HepG2 (cell line): Measurements from ENCODE around the gene IDH3A. TPM values are rescaled to one million over a fixed set of nuclear protein-coding genes. Genes with fewer than 3 reads are reported as not detected.
A peak's percentile ranks its signal among the peaks of the same experiment; 100 is the strongest.

Experiments used
- ATAC-seq: fragments of 200-7000 bp; cut with Tn5 transposase; 3 replicates; pipeline ENCODE4 v1.9.1; 2020; ENCODE audit warnings: mild to moderate bottlenecking, moderate library complexity
- BruUV-seq: library from RNA; stranded (reverse); fragments of 400-500 nt; replicated peaks from 2 replicates; lab custom pipeline; 2021; lab: Mats Ljungman, UMichigan
- CTCF ChIA-PET: fragments of 300-600 bp; formaldehyde crosslinking; extraction: SDS; loops from one replicate; lab custom pipeline; 2021; ENCODE audit warnings: low total read pairs, inconsistent platforms, low intra/inter-chr PET ratio; lab: Yijun Ruan, JAX
- POLR2A ChIA-PET: fragments of 350-600 bp; sonication (Branson Sonifier 250); formaldehyde crosslinking; loops from one replicate; lab custom pipeline; 2020; ENCODE audit warnings: antibody characterized with exemption, inconsistent platforms; lab: Yijun Ruan, JAX
- DNase-seq: peaks from one replicate; pipeline ENCODE4 v3.0.0-alpha.2; 2015; ENCODE audit warnings: low spot score
- FAIRE-seq: peaks from 3 replicates; lab custom pipeline; 2011; peaks lifted over from hg19 to GRCh38; lab: Jason Lieb, UNC
- H2AFZ ChIP-seq: one replicate; pipeline ENCODE4 v1.6.1; 2011; ENCODE audit warnings: low read length, inconsistent platforms
- H3K27ac ChIP-seq: fragments of 300-600 bp; 3 replicates; pipeline ENCODE4 v1.8.0; 2011; ENCODE audit warnings: mixed run types, mild to moderate bottlenecking, mixed read lengths, low read length, inconsistent platforms; ENCODE audit not compliant: insufficient read depth; ENCODE audit errors: extremely low read length
- H3K27me3 ChIP-seq, 2 experiments: fragments of 200-600 bp in 1 of 2; 2 replicates in 1 of 2; 3 replicates in 1 of 2; pipeline versions ENCODE4 v1.6.0 to v1.8.0; 2011; ENCODE audit warnings: low read length in 2 of 2, mild to moderate bottlenecking in 2 of 2, moderate library complexity in 2 of 2, inconsistent platforms in 1 of 2; ENCODE audit not compliant: insufficient read depth in 2 of 2, control insufficient read depth in 1 of 2
- H3K36me3 ChIP-seq, 2 experiments: fragments of 200-600 bp in 1 of 2; replicated peaks in 1 of 2; 2 replicates in 1 of 2; 3 replicates in 1 of 2; pipeline versions ENCODE4 v1.5.1 to v1.8.0; 2011; ENCODE audit warnings: low read length in 2 of 2, inconsistent platforms in 1 of 2; ENCODE audit not compliant: insufficient read depth in 2 of 2, control insufficient read depth in 1 of 2
- H3K4me1 ChIP-seq: 2 replicates; pipeline ENCODE4 v1.5.1; 2012; ENCODE audit warnings: low read length, inconsistent platforms; ENCODE audit not compliant: insufficient read depth
- H3K4me2 ChIP-seq: 2 replicates; pipeline ENCODE4 v1.6.0; 2011; ENCODE audit warnings: low read depth, low read length, inconsistent platforms
- H3K4me3 ChIP-seq, 3 experiments: fragments of 200-600 bp in 1 of 3; sonication (generic), shearing (Covaris generic) in 1 of 3; replicated peaks in 1 of 3; 2 replicates each; pipeline ENCODE4 v1.5.1; 2011 to 2016; ENCODE audit warnings: low read length in 3 of 3, inconsistent platforms in 2 of 3, low read depth in 2 of 3, mild to moderate bottlenecking in 2 of 3, control low read depth in 1 of 3, mixed read lengths in 1 of 3; ENCODE audit not compliant: insufficient read depth in 1 of 3
- H3K79me2 ChIP-seq: one replicate; pipeline ENCODE4 v1.6.1; 2011; ENCODE audit warnings: low read length, inconsistent platforms; ENCODE audit not compliant: insufficient read depth
- H3K9ac ChIP-seq: 2 replicates; pipeline ENCODE4 v1.6.0; 2011; ENCODE audit warnings: mild to moderate bottlenecking, low read depth, low read length, inconsistent platforms; ENCODE audit not compliant: insufficient read depth
- H3K9me3 ChIP-seq: 2 replicates; pipeline ENCODE4 v1.5.1; 2012; ENCODE audit warnings: mild to moderate bottlenecking, low read length
- H4K20me1 ChIP-seq: 2 replicates; pipeline ENCODE4 v1.6.0; 2011; ENCODE audit warnings: inconsistent platforms, mild to moderate bottlenecking, low read length, moderate library complexity; ENCODE audit not compliant: insufficient read depth
- ATF6 ChIP-seq: sonication (generic); formaldehyde crosslinking; conservative IDR thresholded peaks from 2 replicates; pipeline ENCODE4 v1.4.0; 2020; ENCODE audit warnings: missing genetic modification reagents
- KLF12 ChIP-seq: sonication (generic); formaldehyde crosslinking; IDR thresholded peaks from 2 replicates; pipeline ENCODE4 v1.4.0; 2020; ENCODE audit warnings: missing genetic modification reagents, borderline replicate concordance
- MAFF ChIP-seq: IDR thresholded peaks from 2 replicates; pipeline ENCODE4 v1.6.1; 2011; ENCODE audit warnings: low read depth, low read length, improper control_type of control experiment
- MAFK ChIP-seq, 2 experiments: IDR thresholded peaks in 1 of 2; conservative IDR thresholded peaks in 1 of 2; 2 replicates each; pipeline ENCODE4 v1.6.1; 2011; ENCODE audit warnings: improper control_type of control experiment in 2 of 2, low read length in 2 of 2
- MLLT10 ChIP-seq: sonication (generic); formaldehyde crosslinking; IDR thresholded peaks from 2 replicates; pipeline ENCODE4 v1.4.0; 2020; ENCODE audit warnings: missing genetic modification reagents
- SPEN ChIP-seq: sonication (generic); formaldehyde crosslinking; IDR thresholded peaks from 2 replicates; pipeline ENCODE4 v1.5.1; 2020; ENCODE audit warnings: low read depth, mild to moderate bottlenecking, missing genetic modification reagents
- TAF15 ChIP-seq: fragments of 200-400 bp; formaldehyde crosslinking; IDR thresholded peaks from one replicate; pipeline ENCODE4 v1.6.1; 2018; ENCODE audit warnings: mild to moderate bottlenecking, low read depth, low read length; ENCODE audit not compliant: poor library complexity, severe bottlenecking
- TIGD3 ChIP-seq: sonication (generic); formaldehyde crosslinking; IDR thresholded peaks from 2 replicates; pipeline ENCODE4 v1.5.1; 2020; ENCODE audit warnings: mild to moderate bottlenecking, missing genetic modification reagents, borderline replicate concordance
- U2AF2 ChIP-seq: fragments of 200-400 bp; formaldehyde crosslinking; IDR thresholded peaks from 2 replicates; pipeline ENCODE4 v1.6.1; 2017; ENCODE audit warnings: low read depth, mild to moderate bottlenecking, low read length
- ZNF292 ChIP-seq: sonication (generic); formaldehyde crosslinking; IDR thresholded peaks from 2 replicates; pipeline ENCODE4 v1.8.1; 2022; ENCODE audit warnings: mild to moderate bottlenecking, low read depth, missing genetic modification reagents, borderline replicate concordance
- WGBS: methylation state at CpG from one replicate; pipeline ENCODE4 v1.1.6; 2017; ENCODE audit warnings: low lambda C conversion rate; 5-methylcytosine and 5-hydroxymethylcytosine counted together
- in situ Hi-C: cut with HindIII; loops from 2 replicates; pipeline ENCODE4 v1.10.0; 2017; ENCODE audit warnings: low pct_unique_long_range_greater_than_20kb; ENCODE audit not compliant: extremely low pct_ligation_motif_present
- intact Hi-C: fragments of 100-400 bp; cut with micrococcal nuclease; formaldehyde crosslinking; loops from one replicate; pipeline ENCODE4 v1.10.0; 2022; ENCODE audit not compliant: unreplicated experiment
- polyA plus RNA-seq, 8 experiments: library from polyadenylated mRNA; depleted of rRNA in 3 of 8; stranded (reverse) in 7 of 8; unstranded in 1 of 8; fragments of >200 nt; fragmentation: Illumina TruSeq in 4 of 8; extraction: Trizol in 4 of 8; gene quantifications; 2 replicates each; pipeline versions ENCODE4 v1.2.1 to v1.2.3, GENCODE V29; 2011 to 2016; ENCODE audit warnings: low read depth in 4 of 8, missing spikeins in 1 of 8, mixed read lengths in 1 of 8; ENCODE audit not compliant: insufficient read depth in 1 of 8
- total RNA-seq, 5 experiments: library from RNA; depleted of rRNA; stranded (reverse); fragments of >200 nt; fragmentation: Illumina TruSeq; extraction: Trizol; gene quantifications; 2 replicates each; pipeline ENCODE4 v1.2.3, GENCODE V29; 2016; ENCODE audit warnings: low read depth in 1 of 5

The IDH3A gene
- total and polyA plus RNA-seq, 2 of the 13 experiments (the other 11 are each of a cell fraction or from before 2014, with no cell fraction given), result 40.7 to 50.7 TPM

DNA sequence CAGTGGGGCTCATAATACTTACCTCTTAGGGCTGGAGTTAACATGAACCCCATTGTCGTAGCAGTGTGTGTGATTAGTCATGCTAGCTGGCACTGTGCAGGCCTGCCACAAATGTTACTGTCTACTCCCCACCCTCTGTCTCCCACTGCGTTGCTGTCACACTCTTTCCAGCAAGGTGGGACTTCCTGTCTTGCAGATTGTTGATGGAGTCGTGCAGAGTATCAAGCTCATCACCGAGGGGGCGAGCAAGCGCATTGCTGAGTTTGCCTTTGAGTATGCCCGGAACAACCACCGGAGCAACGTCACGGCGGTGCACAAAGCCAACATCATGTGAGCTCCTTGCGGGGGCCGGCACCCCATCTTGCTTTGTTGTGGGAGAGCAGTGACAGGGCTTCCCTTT, 12.9 kb downstream of the IDH3A start (continued):
- TF ChIP-seq TIGD3 (CRISPR knock-in tag) (no peak), SPEN (CRISPR knock-in tag) (no peak), MLLT10 (CRISPR knock-in tag) (no peak), KLF12 (no peak), U2AF2 (no peak), ATF6 (CRISPR knock-in tag) (no peak), ZNF292 (no peak)

GRCh38 chr15:78164010-78164409, 14.8 kb downstream of the IDH3A start:
- no peak overlapping the region for H3K9ac ChIP-seq
- ChIA-PET CTCF (no interaction called here), POLR2A (no interaction called here)
- BruUV-seq, result no TSS peak
- H3K79me2 ChIP-seq, result no peaks in the 10 kb centered on the region
- H4K20me1 ChIP-seq, result no peaks in the 10 kb centered on the region
- H3K36me3 ChIP-seq, result peaks cover 10 to 65% of the 10 kb centered on the region in 2 experiments; a peak in 4 of 5 replicates
- H3K4me3 ChIP-seq, result no peak overlapping the region
- H3K4me1 ChIP-seq, result no peaks in the 10 kb centered on the region
- TF ChIP-seq MAFF (peak; percentile 32; the same call in 1 of the 2 replicates), TAF15 (no peak), MAFK (conservative IDR thresholded peaks at IDR 0.05 in 1 of 2, IDR thresholded peaks at IDR 0.05 in 1 of 2; ENCODE audit: low read length in 2 of 2) (peak in 1 of 2 experiments; percentile 61; a peak in 2 of 4 replicates)
- intact Hi-C loops (no loop called here), in situ Hi-C loops (no loop called here)
- H3K4me2 ChIP-seq, result no peak overlapping the region
- no peak for ATAC-seq
- H3K27me3 ChIP-seq, result no peaks in the 10 kb centered on the region
- DNase-seq, result no peak
- WGBS, result 94% methylated on average over 2 of the region's 2 CpGs
- no peak overlapping the region for H3K27ac ChIP-seq
- FAIRE-seq, result no peak
- H2AFZ ChIP-seq, result no peak overlapping the region
- no peaks in the 10 kb centered on the region for H3K9me3 ChIP-seq
